Measurements from ENCODE around the gene IQGAP3. TPM values are rescaled to one million over a fixed set of nuclear protein-coding genes. Genes with fewer than 3 reads are reported as not detected.

IQGAP3 gene
- total RNA-seq, 8 experiments from 2014 or later, result 0.20 to 11.6 (median 1.5) TPM

DNA sequence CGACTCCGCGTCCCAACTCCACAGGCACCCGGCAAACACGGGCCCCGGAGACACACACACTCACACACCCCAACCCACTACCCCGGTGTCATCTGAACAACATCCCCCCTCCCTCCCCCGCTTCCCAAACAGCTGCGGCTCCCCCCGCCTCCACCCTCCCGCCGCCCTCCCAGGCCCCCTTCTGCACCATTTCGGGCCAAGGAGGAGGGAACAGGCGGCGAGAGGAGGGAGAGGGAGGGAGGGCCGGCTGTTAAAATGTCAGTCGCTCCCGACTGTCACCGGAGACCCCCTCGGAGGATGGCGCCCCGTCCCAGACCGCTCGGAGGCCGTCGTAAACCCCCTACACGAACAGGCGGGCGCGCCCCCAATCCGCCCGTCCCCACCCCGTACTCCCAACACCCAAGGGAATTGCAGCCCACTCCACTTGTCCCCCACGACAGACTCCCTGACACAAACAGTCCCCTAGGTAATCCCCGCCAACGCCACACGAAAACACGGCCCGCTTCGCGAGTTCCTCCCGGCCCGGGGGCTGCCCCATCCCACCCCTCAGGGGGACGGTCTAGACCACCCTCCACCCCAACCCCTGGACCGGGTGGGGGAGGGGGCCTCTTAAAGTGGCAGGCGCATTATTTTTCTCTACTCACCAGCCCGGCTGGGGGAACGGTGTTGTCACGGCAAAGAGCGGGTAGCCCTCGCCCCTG, 72.4 kb downstream of the IQGAP3 start:
- in situ Hi-C loops (cut with MboI; ENCODE audit: low pct_unique_long_range_greater_than_20kb in 2 of 9, low sequenced_read_pairs in 9 of 9, unreplicated experiment in 9 of 9), result no loop called here
- 0% methylated on average over 1 of the region's 51 CpGs; no CpG with 5 or more reads in 9 of the 10 experiments for WGBS, 10 experiments
- Histone ChIP-seq H3K4me1 (replicated peaks in 1 of 2) (peaks cover 38 to 46% of the 10 kb centered on the region in 2 donors), H3K27ac (peak overlapping the region; percentile 96 to 97), H3K4me3 (peak overlapping the region; percentile 82 to 97 (median 95))
- ATAC-seq (replicated peaks in 6 of 8), result peak in 6 of 8 experiments; percentile 1 to 29 (median 20)

DNA sequence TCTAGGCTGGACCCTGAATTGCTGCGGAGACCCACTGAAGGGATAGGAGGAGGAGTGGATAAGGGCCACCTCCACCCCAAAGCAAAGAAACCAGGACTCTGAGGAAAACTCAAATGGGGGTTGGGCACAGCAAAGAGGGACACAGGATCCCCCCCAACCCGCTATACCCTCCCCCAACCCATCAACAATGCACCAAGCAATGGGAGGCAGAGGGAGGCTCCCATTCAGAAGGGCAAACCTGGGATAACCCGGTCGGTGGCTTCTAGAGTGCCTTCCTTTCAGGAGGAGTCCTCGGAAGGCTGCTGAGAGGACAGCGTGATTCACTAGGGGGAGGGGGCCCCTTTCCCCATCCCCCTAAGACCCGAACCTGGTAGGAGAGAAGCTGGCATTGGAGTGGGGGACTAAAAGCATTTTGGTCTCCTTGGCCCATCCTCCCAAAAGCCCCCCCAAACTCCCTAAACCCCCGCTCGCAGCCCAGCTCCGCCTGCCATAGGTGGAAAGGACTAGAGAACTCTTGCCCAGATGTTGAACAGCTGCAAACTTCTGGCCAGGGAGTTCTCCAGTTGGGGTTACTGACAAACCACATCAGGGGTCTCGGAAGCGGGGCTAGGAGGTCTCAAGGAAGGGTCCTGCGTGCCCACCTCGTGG, 73.0 kb downstream of the IQGAP3 start:
- H3K27ac ChIP-seq, result no peak overlapping the region
- WGBS, 10 experiments, result 0 to 7% (median 0%) methylated on average over 1 to 5 of the region's 14 CpGs; no CpG with 5 or more reads in 4 of the 10 experiments
- ATAC-seq (replicated peaks in 6 of 8), result no peak
- H3K4me1 ChIP-seq (replicated peaks in 1 of 2), result peaks cover 32 to 42% of the 10 kb centered on the region in 2 donors
- in situ Hi-C loops (cut with MboI; ENCODE audit: low pct_unique_long_range_greater_than_20kb in 2 of 9, low sequenced_read_pairs in 9 of 9, unreplicated experiment in 9 of 9), result no loop called here
- H3K4me3 ChIP-seq, result peak overlapping the region; percentile 82 to 97 (median 95)

DNA sequence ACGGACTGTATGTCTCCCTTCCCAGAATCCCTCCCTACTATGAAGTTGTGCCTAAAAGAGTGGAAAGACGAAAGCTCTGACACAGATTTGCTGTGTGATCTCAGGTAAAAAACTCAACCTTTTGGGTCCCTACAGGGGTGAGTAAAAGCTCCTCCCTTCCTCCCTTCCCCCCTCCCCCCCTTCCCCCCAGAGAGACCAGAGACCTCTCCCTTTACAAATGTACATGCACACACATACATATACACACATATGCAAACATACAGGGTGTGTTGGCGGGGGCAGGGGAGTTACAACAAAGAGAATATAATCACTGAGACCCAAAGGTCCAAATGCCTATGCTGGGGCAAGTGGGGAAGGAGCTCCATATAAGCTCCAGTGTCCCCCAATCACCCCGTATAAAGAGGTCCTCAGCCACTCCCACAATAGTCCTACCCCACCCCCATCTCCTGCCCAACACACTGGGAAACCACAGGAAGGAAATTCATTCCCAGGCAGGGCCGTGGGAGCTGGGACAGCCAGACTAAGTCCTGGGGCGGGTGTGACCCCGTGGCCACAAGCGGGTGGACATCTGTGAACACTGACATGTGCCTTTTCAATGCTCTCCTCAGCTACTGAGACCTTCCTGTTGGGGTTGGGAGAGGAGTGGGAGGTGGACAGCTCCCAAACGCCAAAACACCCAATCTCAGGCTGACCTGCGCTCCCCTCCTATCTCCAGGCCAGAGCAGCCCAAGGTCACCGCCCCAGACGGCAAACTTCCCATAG, 73.8 kb downstream of the IQGAP3 start:
- Histone ChIP-seq H3K4me1 (replicated peaks in 1 of 2) (peaks cover 32 to 45% of the 10 kb centered on the region in 2 donors), H3K4me3 (peak overlapping the region; percentile 82 to 97 (median 95)), H3K27ac (no peak overlapping the region)
- in situ Hi-C loops (cut with MboI; ENCODE audit: low pct_unique_long_range_greater_than_20kb in 2 of 9, low sequenced_read_pairs in 9 of 9, unreplicated experiment in 9 of 9), result no loop called here
- WGBS, 10 experiments, result 0 to 23% (median 14%) methylated on average over 1 to 10 of the region's 12 CpGs; no CpG with 5 or more reads in 4 of the 10 experiments
- peak in 2 of 8 experiments; percentile 0 to 4 for ATAC-seq (replicated peaks in 6 of 8)

DNA sequence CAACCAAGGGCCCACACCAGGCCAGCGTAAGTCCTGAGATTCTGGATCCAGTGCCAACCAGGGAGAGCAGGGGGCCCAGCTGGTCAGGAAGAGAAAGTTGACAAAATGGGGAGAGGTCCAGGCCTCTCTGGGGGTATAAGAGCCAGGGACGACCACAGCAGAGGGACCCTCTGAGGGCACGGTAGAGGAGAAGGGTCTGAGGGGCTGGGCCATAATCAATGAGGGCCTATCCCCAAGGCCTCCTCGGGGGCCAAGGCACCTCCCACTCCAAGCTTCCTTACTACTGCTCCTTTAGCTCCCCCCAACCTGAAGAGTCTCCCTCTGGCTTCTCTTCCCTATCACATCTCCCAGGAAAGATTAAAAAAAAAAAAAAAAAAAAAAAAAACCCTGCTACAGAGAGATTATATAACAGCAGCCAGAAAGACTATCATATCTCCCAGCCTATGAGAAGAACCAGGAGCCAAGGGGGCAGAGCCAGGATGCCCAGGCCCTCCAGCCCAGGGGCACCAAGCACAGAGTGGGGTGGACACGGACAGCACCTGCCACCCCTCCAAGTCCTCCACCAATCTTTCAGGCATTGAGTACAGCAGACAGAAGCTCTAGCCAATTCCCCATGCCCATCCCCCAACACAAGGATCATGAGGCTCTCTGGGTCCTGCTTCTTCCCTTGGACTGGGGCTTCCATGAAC, 74.5 kb downstream of the IQGAP3 start:
- in situ Hi-C loops (cut with MboI; ENCODE audit: low pct_unique_long_range_greater_than_20kb in 2 of 9, low sequenced_read_pairs in 9 of 9, unreplicated experiment in 9 of 9), result no loop called here
- Histone ChIP-seq H3K27ac (no peak overlapping the region), H3K4me3 (peak overlapping the region; percentile 82 to 97 (median 95)), H3K4me1 (replicated peaks in 1 of 2) (peaks cover 36 to 45% of the 10 kb centered on the region in 2 donors)
- WGBS, 10 experiments, result 35 to 100% (median 72%) methylated on average over 1 to 5 of the region's 5 CpGs; no CpG with 5 or more reads in 4 of the 10 experiments
- ATAC-seq (replicated peaks in 6 of 8), result peak in 1 of 8 experiments; percentile 1

DNA sequence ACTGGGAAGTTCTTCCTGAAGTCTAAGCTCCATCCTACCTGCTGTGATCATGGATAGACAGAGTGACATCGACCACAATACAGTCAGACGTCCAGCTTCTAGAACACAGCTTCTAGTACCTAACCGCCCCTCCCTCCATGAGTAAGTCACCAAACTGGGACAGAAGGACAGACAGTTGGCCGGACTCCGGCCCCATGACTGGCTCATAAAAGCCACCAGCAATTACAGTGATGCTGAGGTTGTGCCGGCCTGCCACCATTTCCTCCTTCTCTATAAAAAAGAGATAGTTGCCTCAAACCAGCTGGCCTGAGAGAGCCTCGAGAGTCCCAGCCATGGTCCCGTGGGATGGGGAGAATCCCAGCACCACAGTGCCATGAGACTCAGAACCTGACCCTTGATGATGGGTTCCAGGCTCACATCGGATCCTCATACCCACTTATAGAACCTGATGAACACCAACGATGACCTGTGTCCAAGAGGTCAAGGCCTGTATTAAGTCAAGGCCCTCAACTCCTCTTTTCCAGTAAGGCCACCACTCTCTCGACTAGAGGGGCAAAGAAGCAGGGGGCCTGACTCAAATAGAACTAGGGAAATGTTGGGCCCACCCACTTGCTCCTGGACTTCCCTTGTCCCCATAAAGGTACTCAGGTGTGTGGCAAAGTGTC, 75.2 kb downstream of the IQGAP3 start:
- no peak overlapping the region for H3K27ac ChIP-seq
- WGBS, 10 experiments, result 21 to 94% (median 75%) methylated on average over 2 to 7 of the region's 11 CpGs; no CpG with 5 or more reads in 2 of the 10 experiments
- in situ Hi-C loops (cut with MboI; ENCODE audit: low pct_unique_long_range_greater_than_20kb in 2 of 9, low sequenced_read_pairs in 9 of 9, unreplicated experiment in 9 of 9), result no loop called here
- peaks cover 36 to 45% of the 10 kb centered on the region in 2 donors for H3K4me1 ChIP-seq (replicated peaks in 1 of 2)
- ATAC-seq (replicated peaks in 6 of 8), result no peak
- H3K4me3 ChIP-seq, result no peak overlapping the region

DNA sequence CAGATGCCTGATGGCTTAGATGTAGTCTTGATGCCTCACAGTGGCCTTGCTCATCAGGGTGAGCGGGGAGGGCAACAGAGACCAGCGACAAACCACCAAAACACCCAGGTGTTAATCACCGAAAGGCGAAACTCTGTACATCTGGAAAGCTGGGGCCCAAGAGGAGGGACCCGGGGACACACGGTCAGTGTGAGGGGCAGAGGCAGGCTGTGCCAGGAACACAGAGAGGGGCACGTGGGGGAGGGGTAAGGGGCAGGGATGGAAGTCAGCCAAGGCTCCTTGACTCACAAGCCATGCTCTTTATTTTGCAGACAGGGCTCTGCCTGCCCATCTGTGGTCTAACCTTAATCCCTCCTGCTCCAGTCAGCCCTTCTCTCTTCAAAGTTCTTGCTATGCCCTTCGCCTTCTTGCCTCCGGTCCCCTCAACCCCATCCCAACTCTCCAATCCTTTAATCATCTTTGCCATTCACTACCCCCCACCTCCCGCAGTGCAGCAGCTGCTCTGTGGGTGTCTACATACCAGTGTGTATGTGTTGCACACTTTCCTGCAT, 76.1 kb downstream of the IQGAP3 start:
- Histone ChIP-seq H3K27ac (no peak overlapping the region), H3K4me3 (no peak overlapping the region), H3K4me1 (replicated peaks in 1 of 2) (peaks cover 36 to 47% of the 10 kb centered on the region in 2 donors)
- no peak for ATAC-seq (replicated peaks in 6 of 8)
- in situ Hi-C loops (cut with MboI; ENCODE audit: low pct_unique_long_range_greater_than_20kb in 2 of 9, low sequenced_read_pairs in 9 of 9, unreplicated experiment in 9 of 9), result no loop called here
- WGBS, 10 experiments, result 0 to 100% (median 70%) methylated on average over 1 to 9 of the region's 10 CpGs; no CpG with 5 or more reads in 4 of the 10 experiments

DNA sequence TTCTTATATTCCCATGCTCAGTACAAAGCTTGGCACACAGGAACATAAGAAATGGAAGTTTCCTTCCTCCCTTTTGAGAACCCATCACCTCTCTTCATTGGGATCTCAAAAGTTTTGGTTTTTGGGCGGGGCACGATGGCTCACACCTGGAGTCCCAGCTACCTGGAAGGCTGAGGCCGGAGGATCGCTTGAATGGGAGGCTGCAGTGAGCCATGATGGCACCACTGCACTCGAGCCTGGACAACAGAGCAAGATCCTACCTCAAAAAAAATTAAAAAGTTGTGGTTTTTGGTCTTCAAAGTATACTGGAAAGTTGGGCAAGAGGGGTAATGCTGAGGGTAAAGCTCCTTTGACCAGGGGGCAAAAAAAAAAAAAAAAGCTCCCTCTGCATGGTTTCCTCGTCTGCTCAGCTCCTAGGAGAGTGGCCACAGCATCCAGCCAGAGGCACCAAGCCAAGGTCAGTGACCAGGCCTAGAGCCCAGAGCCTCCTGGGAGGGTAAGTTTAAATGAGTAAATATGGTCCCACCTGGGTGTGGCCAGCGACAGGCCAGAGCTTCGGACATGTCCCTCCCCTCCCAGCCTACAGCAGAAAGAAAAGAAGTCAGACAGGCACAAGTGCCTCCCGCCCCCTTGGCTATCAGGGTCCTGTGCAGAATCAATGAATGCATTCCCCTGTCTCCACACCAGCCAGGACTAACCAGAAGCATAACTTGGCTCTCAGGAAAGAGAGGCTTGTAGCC, 76.8 kb downstream of the IQGAP3 start:
- peak in 2 of 8 experiments; percentile 2 to 6 for ATAC-seq (replicated peaks in 6 of 8)
- no peak overlapping the region for H3K27ac ChIP-seq
- WGBS, 10 experiments, result 84 to 100% (median 91%) methylated on average over 2 to 8 of the region's 9 CpGs; no CpG with 5 or more reads in 3 of the 10 experiments
- H3K4me1 ChIP-seq (replicated peaks in 1 of 2), result peaks cover 43 to 54% of the 10 kb centered on the region in 2 donors
- in situ Hi-C loops (cut with MboI; ENCODE audit: low pct_unique_long_range_greater_than_20kb in 2 of 9, low sequenced_read_pairs in 9 of 9, unreplicated experiment in 9 of 9), result no loop called here
- H3K4me3 ChIP-seq, result no peak overlapping the region

DNA sequence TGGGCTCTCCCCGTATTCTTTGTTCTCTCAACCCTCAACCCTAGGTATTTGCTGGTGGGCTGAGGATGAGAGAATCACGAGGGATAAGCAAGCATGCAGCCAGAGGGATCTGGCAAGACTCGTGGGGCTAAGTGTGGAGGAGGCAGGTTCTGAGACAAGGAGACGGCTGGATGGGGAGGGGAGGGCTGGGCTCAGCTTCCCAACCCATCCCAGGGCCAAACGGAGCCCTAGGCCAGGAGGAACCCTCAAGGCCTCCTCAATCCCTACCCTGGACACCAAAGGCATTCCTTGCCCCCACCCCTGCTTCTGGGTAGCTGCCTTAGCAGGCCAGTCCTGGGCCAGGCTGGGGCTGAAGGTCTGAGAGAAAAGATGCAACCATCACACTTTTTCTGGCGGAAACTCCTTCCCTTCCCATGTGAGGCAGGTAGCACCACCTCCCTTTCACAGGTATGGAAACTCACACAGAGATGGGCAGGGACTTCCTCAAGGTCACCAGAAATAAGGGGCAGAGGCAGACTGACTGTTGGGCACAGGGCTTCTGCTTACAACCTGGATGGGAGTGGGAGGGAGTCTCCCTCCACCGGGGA, 78.0 kb downstream of the IQGAP3 start:
- no peak for ATAC-seq (replicated peaks in 6 of 8)
- WGBS, 10 experiments, result 62 to 100% (median 94%) methylated on average over 1 to 4 of the region's 7 CpGs; no CpG with 5 or more reads in 5 of the 10 experiments
- in situ Hi-C loops (cut with MboI; ENCODE audit: low pct_unique_long_range_greater_than_20kb in 2 of 9, low sequenced_read_pairs in 9 of 9, unreplicated experiment in 9 of 9), result no loop called here
- H3K27ac ChIP-seq, result no peak overlapping the region
- peaks cover 55 to 66% of the 10 kb centered on the region in 2 donors for H3K4me1 ChIP-seq (replicated peaks in 1 of 2)
- no peak overlapping the region for H3K4me3 ChIP-seq

DNA sequence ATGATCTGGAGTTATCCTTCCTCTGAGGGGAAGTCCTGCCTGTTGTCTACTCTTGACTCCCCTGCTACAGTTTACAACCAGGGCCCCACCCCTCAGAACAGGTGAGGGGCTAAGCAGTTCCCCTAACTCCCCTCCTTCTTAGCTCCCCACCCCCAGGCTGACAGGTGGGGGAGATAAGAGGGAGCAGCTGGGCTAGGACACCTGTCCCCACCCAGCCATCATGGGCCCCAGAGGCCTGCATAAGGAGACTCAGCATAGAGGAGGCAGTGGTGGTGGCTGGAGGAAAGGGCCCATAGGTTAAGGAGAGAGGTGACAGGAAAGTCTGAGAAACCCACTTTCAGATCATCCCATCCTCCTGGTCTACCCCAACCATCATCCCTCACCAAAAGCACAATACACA, 78.6 kb downstream of the IQGAP3 start:
- no peak overlapping the region for H3K4me3 ChIP-seq
- no peak for ATAC-seq (replicated peaks in 6 of 8)
- H3K27ac ChIP-seq, result no peak overlapping the region
- in situ Hi-C loops (cut with MboI; ENCODE audit: low pct_unique_long_range_greater_than_20kb in 2 of 9, low sequenced_read_pairs in 9 of 9, unreplicated experiment in 9 of 9), result no loop called here
- peaks cover 58 to 68% of the 10 kb centered on the region in 2 donors for H3K4me1 ChIP-seq (replicated peaks in 1 of 2)

DNA sequence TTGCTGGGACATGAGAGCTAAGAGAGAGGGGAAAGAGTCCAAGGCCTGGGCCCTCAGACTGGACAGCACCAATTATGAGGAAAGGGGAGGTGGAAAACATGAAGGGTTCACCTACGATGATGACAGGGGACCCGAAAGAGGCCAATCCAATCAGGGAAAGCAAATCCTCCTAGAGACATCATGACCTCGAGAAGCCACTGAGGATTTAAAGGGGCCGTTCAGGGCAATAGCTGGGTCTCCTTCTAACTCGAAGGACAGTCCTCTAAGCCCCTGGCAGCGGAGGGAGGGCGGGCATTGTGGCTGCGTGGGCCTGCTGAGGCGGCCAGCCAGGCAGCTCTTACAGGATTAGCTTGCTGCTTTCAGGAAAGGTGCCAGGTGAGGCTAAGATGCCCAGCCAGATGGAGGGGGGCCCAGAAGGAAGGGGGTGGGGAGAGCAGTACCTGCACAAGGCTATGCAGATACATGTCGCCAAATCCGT, 79.2 kb downstream of the IQGAP3 start:
- H3K27ac ChIP-seq, result no peak overlapping the region
- WGBS, 10 experiments, result 19 to 74% (median 56%) methylated on average over 1 to 10 of the region's 11 CpGs; no CpG with 5 or more reads in 4 of the 10 experiments
- ATAC-seq (replicated peaks in 6 of 8), result no peak
- H3K4me1 ChIP-seq (replicated peaks in 1 of 2), result peaks cover 58 to 68% of the 10 kb centered on the region in 2 donors
- in situ Hi-C loops (cut with MboI; ENCODE audit: low pct_unique_long_range_greater_than_20kb in 2 of 9, low sequenced_read_pairs in 9 of 9, unreplicated experiment in 9 of 9), result no loop called here
- H3K4me3 ChIP-seq, result no peak overlapping the region

DNA sequence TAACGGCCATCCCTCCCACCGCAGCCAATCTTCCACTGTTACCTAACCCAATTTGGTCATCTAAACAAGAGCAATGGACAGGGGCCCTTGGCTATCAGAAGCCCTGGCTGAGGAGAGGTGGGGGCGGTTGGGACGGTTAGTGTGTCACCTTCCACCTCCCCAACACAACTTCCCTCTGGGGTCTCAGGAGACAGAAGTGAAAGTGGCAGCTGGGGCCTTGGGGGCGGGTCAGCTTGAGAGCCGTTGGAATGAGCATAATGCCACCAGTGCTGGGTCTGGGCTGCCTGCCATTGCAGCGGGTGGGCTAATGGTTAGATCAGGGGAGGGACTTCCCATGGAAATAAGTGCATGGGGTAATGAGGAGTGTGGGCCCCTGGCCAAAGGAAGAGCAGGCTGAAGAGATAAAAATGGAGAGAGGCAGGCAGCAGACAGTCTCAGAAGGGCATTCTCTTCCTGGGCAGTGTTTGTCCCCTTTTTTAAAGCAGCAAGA, 79.7 kb downstream of the IQGAP3 start:
- no peak for ATAC-seq (replicated peaks in 6 of 8)
- H3K4me3 ChIP-seq, result no peak overlapping the region
- H3K4me1 ChIP-seq (replicated peaks in 1 of 2), result peaks cover 58 to 68% of the 10 kb centered on the region in 2 donors
- in situ Hi-C loops (cut with MboI; ENCODE audit: low pct_unique_long_range_greater_than_20kb in 2 of 9, low sequenced_read_pairs in 9 of 9, unreplicated experiment in 9 of 9), result no loop called here
- 50 to 100% (median 75%) methylated on average over 1 to 4 of the region's 7 CpGs; no CpG with 5 or more reads in 5 of the 10 experiments for WGBS, 10 experiments
- H3K27ac ChIP-seq, result no peak overlapping the region

Data from motor neuron (in vitro differentiated cells).